ENCODE data around the gene ARHGEF37. TPM values are rescaled to one million over a fixed set of nuclear protein-coding genes. Genes with fewer than 3 reads are reported as not detected.
"Not testable (repeated sequence)": the region's sequence is repeated elsewhere in the genome, so short reads cannot be mapped to it uniquely, and the experiment has no call there.

Gene ARHGEF37
- total RNA-seq, 1 donor from 2014 or later: 11.0 TPM

GRCh38 chr5:149567226-149567625, 14.1 kb upstream of the ARHGEF37 start:
- DNase-seq: no peak

GRCh38 chr5:149572170-149572569, 9.1 kb upstream of the ARHGEF37 start:
- DNase-seq: no peak

GRCh38 chr5:149572576-149573231, 8.6 kb upstream of the ARHGEF37 start:
- DNase-seq: no peak

- no peak for DNase-seq
Measured at GRCh38 chr5:149575131-149575530, 6.2 kb upstream of the ARHGEF37 start.

GRCh38 chr5:149576021-149576420, 5.3 kb upstream of the ARHGEF37 start:
- no peak for DNase-seq

GRCh38 chr5:149578896-149579295, 2.4 kb upstream of the ARHGEF37 start:
- no peak for DNase-seq

- no peak for DNase-seq
Measured at GRCh38 chr5:149580808-149581191, 498 bp upstream of the ARHGEF37 start.

GRCh38 chr5:149581931-149582768, 852 bp downstream of the ARHGEF37 start:
- no peak for DNase-seq

- no peak for DNase-seq
Measured at GRCh38 chr5:149583394-149583793, 2.1 kb downstream of the ARHGEF37 start.

- DNase-seq: no peak
Measured at GRCh38 chr5:149584121-149584520, 2.8 kb downstream of the ARHGEF37 start.

- no peak for DNase-seq
Measured at GRCh38 chr5:149585910-149586309, 4.6 kb downstream of the ARHGEF37 start.

- DNase-seq: no peak
Measured at GRCh38 chr5:149586708-149587318, 5.5 kb downstream of the ARHGEF37 start.

- DNase-seq: no peak
Measured at GRCh38 chr5:149588936-149589335, 7.6 kb downstream of the ARHGEF37 start.

GRCh38 chr5:149593370-149593769, 12.1 kb downstream of the ARHGEF37 start:
- no peak for DNase-seq

GRCh38 chr5:149594206-149594895, 13.1 kb downstream of the ARHGEF37 start:
- no peak for DNase-seq

- not testable (repeated sequence) for DNase-seq
Measured at GRCh38 chr5:149595105-149595504, 13.8 kb downstream of the ARHGEF37 start.

GRCh38 chr5:149596712-149597111, 15.4 kb downstream of the ARHGEF37 start:
- no peak for DNase-seq

GRCh38 chr5:149597618-149598017, 16.3 kb downstream of the ARHGEF37 start:
- DNase-seq: no peak

- DNase-seq: not testable (repeated sequence)
Measured at GRCh38 chr5:149598234-149598633, 16.9 kb downstream of the ARHGEF37 start.

- DNase-seq: no peak
Measured at GRCh38 chr5:149598966-149599365, 17.7 kb downstream of the ARHGEF37 start.

GRCh38 chr5:149599375-149599774, 18.1 kb downstream of the ARHGEF37 start:
- no peak for DNase-seq

GRCh38 chr5:149600932-149601331, 19.6 kb downstream of the ARHGEF37 start:
- DNase-seq: no peak

GRCh38 chr5:149603210-149603609, 21.9 kb downstream of the ARHGEF37 start:
- no peak for DNase-seq

Data from skin of body (tissue), 2 donors.